ENCODE measurements around the gene GOLGA8N.
"Not testable (repeated sequence)": the region's sequence is repeated elsewhere in the genome, so short reads cannot be mapped to it uniquely, and the experiment has no call there.

DNA sequence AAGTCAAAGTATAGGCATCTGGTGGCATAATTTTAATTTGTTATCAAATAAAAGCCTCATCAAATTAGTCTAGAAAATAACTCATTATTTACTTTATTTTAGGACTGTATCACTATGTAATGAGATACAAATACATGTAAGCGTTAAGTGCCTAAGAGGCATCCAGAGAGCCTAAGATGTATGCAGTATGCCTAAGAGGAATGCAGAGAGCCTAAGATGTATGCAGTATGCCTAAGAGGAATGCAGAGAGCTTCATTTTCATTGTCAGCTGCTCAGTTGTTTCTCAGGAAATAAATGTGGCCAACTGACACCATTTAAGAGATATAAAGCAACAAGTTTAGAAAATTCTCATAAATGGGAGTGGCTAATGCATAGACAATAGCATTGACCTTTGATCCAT is 49.8 kb upstream of the GOLGA8N start:
- TF ChIP-seq, protein P1, sequence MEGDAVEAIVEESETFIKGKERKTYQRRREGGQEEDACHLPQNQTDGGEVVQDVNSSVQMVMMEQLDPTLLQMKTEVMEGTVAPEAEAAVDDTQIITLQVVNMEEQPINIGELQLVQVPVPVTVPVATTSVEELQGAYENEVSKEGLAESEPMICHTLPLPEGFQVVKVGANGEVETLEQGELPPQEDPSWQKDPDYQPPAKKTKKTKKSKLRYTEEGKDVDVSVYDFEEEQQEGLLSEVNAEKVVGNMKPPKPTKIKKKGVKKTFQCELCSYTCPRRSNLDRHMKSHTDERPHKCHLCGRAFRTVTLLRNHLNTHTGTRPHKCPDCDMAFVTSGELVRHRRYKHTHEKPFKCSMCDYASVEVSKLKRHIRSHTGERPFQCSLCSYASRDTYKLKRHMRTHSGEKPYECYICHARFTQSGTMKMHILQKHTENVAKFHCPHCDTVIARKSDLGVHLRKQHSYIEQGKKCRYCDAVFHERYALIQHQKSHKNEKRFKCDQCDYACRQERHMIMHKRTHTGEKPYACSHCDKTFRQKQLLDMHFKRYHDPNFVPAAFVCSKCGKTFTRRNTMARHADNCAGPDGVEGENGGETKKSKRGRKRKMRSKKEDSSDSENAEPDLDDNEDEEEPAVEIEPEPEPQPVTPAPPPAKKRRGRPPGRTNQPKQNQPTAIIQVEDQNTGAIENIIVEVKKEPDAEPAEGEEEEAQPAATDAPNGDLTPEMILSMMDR (IDR thresholded peaks at IDR 0.05), result not testable (repeated sequence)
- TF ChIP-seq POLR2A, EP300 (IDR thresholded peaks at IDR 0.05): not testable (repeated sequence)
